NCI-H2227 treated with DMSO at 0.1 percent for 48 hours (cell line): Measurements from ENCODE around the gene CEP120.

Source experiments
- DNase-seq: peaks from one replicate; lab custom pipeline; 2025; lab: John Stamatoyannopoulos, UW

The CEP120 gene

DNA sequence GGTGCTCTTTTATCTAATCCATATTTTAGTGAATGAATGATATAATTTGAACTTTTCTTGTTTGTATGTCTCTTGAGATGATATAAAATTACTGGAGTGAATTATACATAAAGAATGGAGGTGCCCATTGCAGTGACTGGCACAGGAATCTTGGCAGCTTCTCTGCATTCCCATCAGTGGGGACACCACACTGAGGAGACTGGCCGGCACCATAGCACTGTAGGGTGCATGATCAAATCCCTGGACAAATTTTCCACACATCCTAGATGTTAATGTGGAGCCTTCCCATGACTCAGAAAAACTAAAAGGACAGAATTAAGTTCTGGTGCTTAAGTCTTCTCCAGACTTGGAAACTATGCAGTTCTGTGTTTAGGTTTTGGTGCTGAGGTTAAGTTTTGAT is 124.1 kb downstream of the CEP120 start:
- DNase-seq: no peak

- no peak for DNase-seq
Observed at GRCh38 chr5:123298335-123299030, 124.7 kb downstream of the CEP120 start.

- no peak for DNase-seq
Observed at GRCh38 chr5:123297866-123298265, 125.3 kb downstream of the CEP120 start.

DNA sequence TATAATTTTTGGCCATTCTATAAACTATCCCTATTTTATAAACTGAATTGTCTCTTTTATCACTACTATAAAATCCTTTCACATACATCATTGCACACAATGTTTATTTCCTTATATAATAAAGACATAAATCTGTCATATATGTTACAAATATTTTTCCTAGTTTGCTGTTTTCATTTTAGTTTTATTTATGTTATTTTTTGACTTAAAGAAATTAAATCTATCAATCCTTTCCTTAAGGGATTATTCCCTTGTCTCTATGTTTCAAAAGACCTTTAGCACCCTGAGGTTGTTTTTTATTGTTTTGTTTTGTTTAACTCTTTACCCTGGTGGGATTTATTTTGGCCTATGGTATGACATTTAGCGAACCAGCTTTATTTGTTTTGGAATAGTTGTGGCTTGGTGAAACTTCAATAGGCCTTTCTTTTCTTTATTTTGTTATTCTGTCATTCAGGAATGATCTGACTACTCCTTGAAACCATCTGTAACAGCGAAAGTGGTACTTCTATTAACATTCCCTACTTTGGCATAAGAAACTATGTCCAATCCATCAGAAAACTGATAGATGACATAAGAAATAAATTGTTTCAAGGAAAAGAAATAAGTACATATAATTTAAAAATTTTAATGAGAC is 125.9 kb downstream of the CEP120 start:
- no peak for DNase-seq
